ENCODE data around the gene FRS2.

Gene FRS2

DNA sequence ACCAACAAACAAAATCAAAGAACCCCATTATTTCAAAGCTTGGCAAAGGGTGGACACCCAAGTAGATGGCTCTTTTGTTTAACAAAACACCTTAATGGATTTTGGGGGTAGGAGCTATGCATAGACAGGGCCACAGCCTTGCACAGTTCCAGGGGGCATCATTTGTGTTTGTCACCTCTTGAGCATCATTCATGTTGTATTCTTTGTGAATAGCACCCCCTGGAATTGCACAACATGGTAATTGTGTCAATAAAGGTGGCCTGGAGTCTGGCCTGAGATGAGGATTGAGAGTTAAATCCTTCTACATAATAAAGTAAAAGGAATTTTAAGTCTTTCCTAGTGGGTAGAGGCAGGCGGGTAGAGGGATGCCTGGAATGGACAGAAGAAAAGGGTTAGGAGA is 3.3 kb upstream of the FRS2 start:
- peak overlapping the region; percentile 69 for H3K27ac ChIP-seq (ENCODE audit: low read depth, low read length)
- H3K4me3 ChIP-seq (ENCODE audit: low read length), result peak overlapping the region; percentile 26; the same call in 1 of the 2 replicates
- no peaks in the 10 kb centered on the region for H3K36me3 ChIP-seq (ENCODE audit: insufficient read depth, low read length)
- WGBS, result 40% methylated on average over 1 of the region's 1 CpG
- no peaks in the 10 kb centered on the region for H3K9me3 ChIP-seq (ENCODE audit: insufficient read depth, low read depth, low read length)
- no peak overlapping the region for H3K9ac ChIP-seq (ENCODE audit: low read depth, low read length)
- peaks cover 36% of the 10 kb centered on the region for H3K4me1 ChIP-seq (ENCODE audit: insufficient read depth, low read length)
- no peaks in the 10 kb centered on the region for H3K27me3 ChIP-seq (ENCODE audit: insufficient read depth, low read length)

DNA sequence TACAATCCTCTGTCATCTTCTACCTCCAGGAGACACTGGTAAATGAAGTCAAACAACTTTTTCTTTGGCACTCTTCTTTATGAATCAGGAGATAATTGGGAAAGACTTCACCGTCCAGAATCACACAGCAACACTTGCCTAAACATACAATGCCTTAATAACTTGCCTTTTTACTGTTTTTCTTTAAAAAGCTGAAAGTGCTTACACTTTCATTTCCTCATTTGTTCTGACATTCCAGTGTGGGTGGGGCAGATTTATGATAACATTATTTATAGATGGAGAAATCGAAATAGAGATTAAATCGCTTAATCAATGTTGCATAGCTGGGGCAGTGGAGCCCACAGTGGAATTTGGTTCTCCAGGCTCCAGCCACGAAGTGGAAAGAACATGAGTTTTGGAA is 2.8 kb upstream of the FRS2 start:
- Histone ChIP-seq H3K36me3 (ENCODE audit: insufficient read depth, low read length) (no peaks in the 10 kb centered on the region), H3K9ac (ENCODE audit: low read depth, low read length) (no peak overlapping the region; the same call in 1 of the 2 replicates), H3K4me1 (ENCODE audit: insufficient read depth, low read length) (peaks cover 39% of the 10 kb centered on the region), H3K27me3 (ENCODE audit: insufficient read depth, low read length) (no peaks in the 10 kb centered on the region), H3K4me3 (ENCODE audit: low read length) (peak overlapping the region; percentile 26; the same call in 1 of the 2 replicates), H3K9me3 (ENCODE audit: insufficient read depth, low read depth, low read length) (no peaks in the 10 kb centered on the region), H3K27ac (ENCODE audit: low read depth, low read length) (peak overlapping the region; percentile 69)
- 84% methylated on average over 4 of the region's 4 CpGs for whole genome bisulfite sequencing

DNA sequence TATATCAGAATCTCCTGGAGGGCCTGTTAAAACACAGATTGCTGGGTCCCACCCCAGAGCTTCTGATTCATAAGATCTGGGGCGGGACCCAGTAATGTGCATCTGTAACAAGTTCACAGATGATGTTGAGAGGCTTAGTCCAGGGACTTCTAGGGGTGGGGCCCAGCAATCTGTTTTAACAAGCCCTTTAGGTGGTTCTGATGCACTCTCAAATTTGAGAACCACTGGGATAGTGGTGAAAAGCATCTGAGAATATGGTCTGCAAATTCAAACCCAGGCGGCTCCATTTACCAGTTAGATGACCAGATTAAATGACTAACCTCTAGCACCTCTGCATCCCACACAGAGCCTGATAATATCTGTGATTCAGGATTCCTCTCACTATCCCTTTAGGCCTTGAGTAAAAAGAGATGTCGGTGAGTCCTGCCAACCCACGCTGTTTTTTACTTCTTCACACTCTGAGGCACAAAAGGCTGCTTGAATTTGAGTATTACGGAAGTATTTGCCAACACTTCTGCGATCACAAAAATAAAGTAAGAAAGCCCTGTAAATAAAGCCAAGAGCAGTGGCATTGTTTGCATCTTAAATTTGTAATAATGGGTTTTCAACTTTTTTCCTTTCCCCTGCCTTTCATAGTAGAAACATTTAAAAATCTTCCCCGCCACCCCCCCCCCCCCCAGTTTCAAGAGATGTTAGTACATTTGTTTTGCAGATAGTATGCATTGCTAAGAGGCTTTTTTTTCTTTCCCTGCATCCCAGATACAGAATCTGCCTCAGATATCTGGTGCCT is 1.8 kb upstream of the FRS2 start:
- 78% methylated on average over 6 of the region's 7 CpGs for WGBS
- Histone ChIP-seq H3K36me3 (ENCODE audit: insufficient read depth, low read length) (no peaks in the 10 kb centered on the region), H3K27ac (ENCODE audit: low read depth, low read length) (no peak overlapping the region), H3K4me1 (ENCODE audit: insufficient read depth, low read length) (peaks cover 50% of the 10 kb centered on the region), H3K9ac (ENCODE audit: low read depth, low read length) (no peak overlapping the region), H3K9me3 (ENCODE audit: insufficient read depth, low read depth, low read length) (no peaks in the 10 kb centered on the region), H3K4me3 (ENCODE audit: low read length) (no peak overlapping the region), H3K27me3 (ENCODE audit: insufficient read depth, low read length) (no peaks in the 10 kb centered on the region)

DNA sequence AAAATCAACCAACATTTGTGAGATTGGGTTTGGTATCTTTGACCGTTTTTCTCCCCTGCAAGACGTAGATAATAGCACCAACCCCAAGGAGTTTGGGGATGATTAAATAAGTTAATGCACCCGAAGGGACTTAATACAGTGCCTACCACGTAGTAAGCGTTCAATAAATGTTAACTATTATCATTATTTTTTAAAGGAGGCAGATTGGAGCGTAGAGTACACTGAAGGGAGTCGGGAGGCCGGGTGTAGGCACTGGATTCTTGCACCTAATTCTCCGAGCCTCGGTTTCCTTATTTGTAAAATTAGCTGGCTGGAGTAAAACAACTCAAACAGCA is 367 bp upstream of the FRS2 start:
- no peaks in the 10 kb centered on the region for H3K9me3 ChIP-seq (ENCODE audit: insufficient read depth, low read depth, low read length)
- H3K9ac ChIP-seq (ENCODE audit: low read depth, low read length), result peak overlapping the region; percentile 60
- 42% methylated on average over 10 of the region's 10 CpGs for WGBS
- no peaks in the 10 kb centered on the region for H3K27me3 ChIP-seq (ENCODE audit: insufficient read depth, low read length)
- H3K4me1 ChIP-seq (ENCODE audit: insufficient read depth, low read length), result peaks cover 58% of the 10 kb centered on the region
- peak overlapping the region; percentile 99 for H3K27ac ChIP-seq (ENCODE audit: low read depth, low read length)
- no peaks in the 10 kb centered on the region for H3K36me3 ChIP-seq (ENCODE audit: insufficient read depth, low read length)
- H3K4me3 ChIP-seq (ENCODE audit: low read length), result peak overlapping the region; percentile 96

DNA sequence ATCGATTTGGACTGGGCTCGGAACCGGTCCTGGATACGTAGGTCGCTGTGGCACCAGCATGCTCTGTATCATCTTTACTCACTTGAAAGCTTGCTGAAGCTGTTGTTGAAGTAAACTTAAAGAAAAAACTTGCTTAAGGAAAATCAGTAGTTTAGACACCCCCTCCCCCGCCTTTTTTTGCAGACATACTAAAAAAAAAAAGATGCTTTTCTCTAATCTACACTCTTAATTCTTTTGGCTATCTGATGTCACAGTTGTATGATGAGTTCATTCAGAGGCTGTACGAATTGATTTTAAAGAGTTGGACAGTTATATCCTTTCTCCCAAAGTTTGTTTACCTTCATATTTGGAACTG is 865 bp downstream of the FRS2 start:
- peak overlapping the region; percentile 96 for H3K4me3 ChIP-seq (ENCODE audit: low read length)
- 6% methylated on average over 6 of the region's 7 CpGs for WGBS
- no peaks in the 10 kb centered on the region for H3K9me3 ChIP-seq (ENCODE audit: insufficient read depth, low read depth, low read length)
- H3K27me3 ChIP-seq (ENCODE audit: insufficient read depth, low read length), result no peaks in the 10 kb centered on the region
- peak overlapping the region; percentile 99 for H3K27ac ChIP-seq (ENCODE audit: low read depth, low read length)
- peak overlapping the region; percentile 95 for H3K9ac ChIP-seq (ENCODE audit: low read depth, low read length)
- H3K4me1 ChIP-seq (ENCODE audit: insufficient read depth, low read length), result peaks cover 70% of the 10 kb centered on the region
- no peaks in the 10 kb centered on the region for H3K36me3 ChIP-seq (ENCODE audit: insufficient read depth, low read length)

DNA sequence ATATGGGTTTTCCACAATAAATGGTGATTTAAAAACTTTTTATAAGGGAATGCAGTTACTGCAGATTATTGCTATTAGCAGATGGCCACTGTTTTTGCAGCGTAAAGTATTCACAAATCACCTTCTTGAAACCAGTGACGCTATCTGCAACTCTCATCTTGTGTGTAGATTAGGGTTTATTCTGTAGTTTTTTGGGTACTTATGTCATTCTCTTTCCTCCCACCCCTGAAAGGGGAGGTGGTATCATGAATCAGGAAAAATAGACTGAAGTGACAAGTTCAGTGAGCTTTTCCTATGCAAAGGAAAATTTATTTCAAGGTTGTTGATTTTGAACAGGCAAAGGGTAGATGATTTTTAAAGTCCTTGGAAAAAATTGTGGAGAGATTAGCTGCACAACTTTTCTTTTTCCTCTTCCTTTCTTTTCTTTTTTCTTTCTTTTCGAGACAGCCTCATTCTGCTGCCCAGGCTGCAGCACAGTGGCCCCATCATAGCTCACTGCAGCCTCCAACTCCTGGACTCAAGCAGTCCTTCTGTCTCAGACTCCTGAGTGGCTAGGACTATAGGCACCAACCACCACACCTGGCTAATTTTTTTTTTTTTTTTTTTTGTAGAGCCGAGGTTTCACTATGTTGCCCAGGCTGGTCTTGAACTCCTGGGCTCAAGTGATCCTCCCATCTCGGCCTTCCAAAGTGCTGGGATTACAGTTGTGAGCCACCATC is 1.6 kb downstream of the FRS2 start:
- H3K27ac ChIP-seq (ENCODE audit: low read depth, low read length), result no peak overlapping the region
- 89% methylated on average over 4 of the region's 5 CpGs for WGBS
- H3K9ac ChIP-seq (ENCODE audit: low read depth, low read length), result peak overlapping the region; percentile 95
- peak overlapping the region; percentile 96 for H3K4me3 ChIP-seq (ENCODE audit: low read length)
- H3K9me3 ChIP-seq (ENCODE audit: insufficient read depth, low read depth, low read length), result no peaks in the 10 kb centered on the region
- H3K4me1 ChIP-seq (ENCODE audit: insufficient read depth, low read length), result peaks cover 70% of the 10 kb centered on the region
- H3K27me3 ChIP-seq (ENCODE audit: insufficient read depth, low read length), result no peaks in the 10 kb centered on the region
- H3K36me3 ChIP-seq (ENCODE audit: insufficient read depth, low read length), result no peaks in the 10 kb centered on the region

DNA sequence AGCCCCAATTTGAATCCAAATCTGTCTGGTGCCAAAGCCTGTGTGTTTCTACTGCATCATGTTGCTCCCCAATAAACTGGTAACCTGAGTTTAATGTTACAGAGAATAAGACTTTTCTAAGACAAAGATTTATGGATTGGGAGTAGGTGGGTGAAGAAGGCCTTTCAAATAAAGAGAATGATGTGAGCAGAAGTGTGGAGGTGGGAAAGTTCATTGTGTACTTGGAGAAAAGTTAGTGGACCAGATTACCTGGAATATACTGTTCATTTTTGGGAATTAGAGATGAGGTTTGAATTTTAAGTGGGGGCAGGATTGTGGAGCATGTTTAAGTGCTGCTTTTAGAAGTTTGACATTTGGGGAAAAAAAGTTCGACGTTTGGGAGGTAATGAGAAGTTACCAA is 3.1 kb downstream of the FRS2 start:
- Histone ChIP-seq H3K36me3 (ENCODE audit: insufficient read depth, low read length) (no peaks in the 10 kb centered on the region), H3K27me3 (ENCODE audit: insufficient read depth, low read length) (no peaks in the 10 kb centered on the region), H3K27ac (ENCODE audit: low read depth, low read length) (no peak overlapping the region), H3K9ac (ENCODE audit: low read depth, low read length) (no peak overlapping the region), H3K9me3 (ENCODE audit: insufficient read depth, low read depth, low read length) (no peaks in the 10 kb centered on the region), H3K4me3 (ENCODE audit: low read length) (no peak overlapping the region), H3K4me1 (ENCODE audit: insufficient read depth, low read length) (peaks cover 55% of the 10 kb centered on the region)
- WGBS, result 93% methylated on average over 2 of the region's 2 CpGs

DNA sequence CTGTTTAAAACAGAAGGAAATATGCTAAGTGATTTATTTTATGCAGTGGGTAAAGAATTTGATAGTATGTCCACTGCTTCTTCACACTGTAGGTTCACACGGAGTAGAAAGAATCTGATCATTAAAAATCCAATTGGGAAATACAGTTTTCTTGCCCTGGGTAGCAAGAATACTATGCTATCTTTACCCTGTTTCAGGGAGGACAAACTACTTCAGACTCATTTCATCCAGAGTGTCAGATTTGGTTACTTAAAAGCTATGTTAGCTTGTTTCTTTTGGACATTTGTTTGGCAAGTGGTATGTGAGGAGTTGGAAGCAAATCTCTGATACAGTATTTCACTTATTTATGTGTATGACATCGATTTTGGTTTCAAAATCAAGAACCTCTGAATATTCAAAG is 4.3 kb downstream of the FRS2 start:
- Histone ChIP-seq H3K27ac (ENCODE audit: low read depth, low read length) (peak overlapping the region; percentile 18; the same call in 1 of the 2 replicates), H3K36me3 (ENCODE audit: insufficient read depth, low read length) (no peaks in the 10 kb centered on the region), H3K4me1 (ENCODE audit: insufficient read depth, low read length) (peaks cover 51% of the 10 kb centered on the region), H3K4me3 (ENCODE audit: low read length) (no peak overlapping the region), H3K9ac (ENCODE audit: low read depth, low read length) (no peak overlapping the region), H3K9me3 (ENCODE audit: insufficient read depth, low read depth, low read length) (no peaks in the 10 kb centered on the region), H3K27me3 (ENCODE audit: insufficient read depth, low read length) (no peaks in the 10 kb centered on the region)
- 60% methylated on average over 1 of the region's 2 CpGs for WGBS

DNA sequence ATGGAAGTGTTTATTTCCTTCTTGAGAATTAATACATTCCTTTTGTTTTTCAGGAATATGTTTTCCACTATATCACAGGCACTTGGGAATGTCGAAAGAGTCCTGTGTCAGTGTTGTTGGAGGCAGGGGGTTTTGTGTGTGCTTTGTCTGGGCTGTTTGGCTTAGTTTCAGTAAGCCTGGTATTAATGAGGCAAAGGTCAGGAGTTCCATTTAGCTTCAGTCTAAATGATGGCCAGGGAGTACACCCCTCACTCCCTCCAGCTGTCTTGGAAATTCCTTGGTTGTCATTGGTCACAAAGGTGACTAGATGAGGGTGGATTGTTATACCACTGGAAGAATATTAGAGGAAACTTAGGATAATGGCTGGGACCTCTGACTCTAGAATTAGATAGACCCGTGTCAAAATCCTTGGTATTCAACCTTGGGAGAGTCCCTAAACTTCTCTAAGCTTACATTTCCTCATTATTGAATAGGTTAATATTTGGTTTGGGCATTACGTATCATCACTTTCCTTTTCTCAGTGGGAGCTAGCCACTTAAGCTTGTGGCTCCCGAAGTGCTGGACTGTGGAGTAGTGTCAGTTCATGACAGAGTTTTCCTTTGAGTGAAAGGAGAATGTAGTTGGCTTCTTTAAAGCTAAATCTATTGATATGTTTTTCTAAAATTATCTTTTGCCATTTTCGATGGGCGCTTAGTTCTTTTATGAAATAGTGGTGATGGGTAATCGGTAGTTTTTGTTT is 5.2 kb downstream of the FRS2 start:
- Histone ChIP-seq H3K27ac (ENCODE audit: low read depth, low read length) (no peak overlapping the region), H3K4me1 (ENCODE audit: insufficient read depth, low read length) (peaks cover 46% of the 10 kb centered on the region), H3K9ac (ENCODE audit: low read depth, low read length) (no peak overlapping the region), H3K9me3 (ENCODE audit: insufficient read depth, low read depth, low read length) (no peaks in the 10 kb centered on the region), H3K27me3 (ENCODE audit: insufficient read depth, low read length) (no peaks in the 10 kb centered on the region), H3K36me3 (ENCODE audit: insufficient read depth, low read length) (no peaks in the 10 kb centered on the region), H3K4me3 (ENCODE audit: low read length) (no peak overlapping the region)
- 78% methylated on average over 7 of the region's 7 CpGs for whole genome bisulfite sequencing

DNA sequence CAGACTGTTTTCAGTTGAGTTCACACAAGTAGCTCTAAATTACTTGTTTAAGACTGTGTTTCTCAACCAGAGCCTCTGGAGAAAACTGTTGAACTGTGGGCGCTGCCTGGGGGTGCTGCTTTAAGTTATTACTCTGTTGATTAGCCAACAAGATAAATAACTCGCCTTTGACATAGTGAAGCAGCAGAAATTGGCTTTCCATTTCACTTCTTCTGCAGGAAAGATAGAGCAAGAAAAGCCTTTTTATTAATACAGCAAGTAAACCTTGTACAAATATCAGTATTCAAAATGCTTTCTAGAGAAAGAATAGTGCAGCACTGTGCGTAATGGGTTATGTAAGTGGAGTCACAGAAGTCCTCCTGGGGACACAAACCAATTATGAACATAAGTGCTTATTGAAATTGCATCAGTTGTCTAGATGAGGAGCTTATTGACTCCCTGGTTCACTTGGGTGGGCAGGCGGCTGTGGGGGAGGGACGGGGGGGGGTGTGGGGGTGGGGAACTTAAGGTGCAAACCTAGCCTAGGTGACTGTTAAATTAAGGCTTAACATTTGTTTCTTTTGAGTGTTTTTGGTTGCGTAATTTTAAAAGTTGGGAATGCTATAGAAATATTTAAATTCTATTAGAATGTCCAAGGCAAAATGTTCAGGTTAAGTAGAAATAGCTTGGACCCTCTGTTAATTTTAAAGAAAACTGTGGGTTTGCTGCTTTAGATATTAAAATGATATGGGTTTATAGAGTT is 6.3 kb downstream of the FRS2 start:
- 90% methylated on average over 6 of the region's 6 CpGs for WGBS
- H3K4me1 ChIP-seq (ENCODE audit: insufficient read depth, low read length), result peaks cover 42% of the 10 kb centered on the region
- no peak overlapping the region for H3K4me3 ChIP-seq (ENCODE audit: low read length)
- H3K9me3 ChIP-seq (ENCODE audit: insufficient read depth, low read depth, low read length), result no peaks in the 10 kb centered on the region
- no peaks in the 10 kb centered on the region for H3K36me3 ChIP-seq (ENCODE audit: insufficient read depth, low read length)
- H3K9ac ChIP-seq (ENCODE audit: low read depth, low read length), result no peak overlapping the region
- H3K27me3 ChIP-seq (ENCODE audit: insufficient read depth, low read length), result no peaks in the 10 kb centered on the region
- H3K27ac ChIP-seq (ENCODE audit: low read depth, low read length), result peak overlapping the region; percentile 28; the same call in 1 of the 2 replicates
